ENCODE data around the gene RECK. TPM values are rescaled to one million over a fixed set of nuclear protein-coding genes. Genes with fewer than 3 reads are reported as not detected.

Gene RECK
- total RNA-seq, 1 experiment from 2014 or later, result 10.3 TPM

GRCh38 chr9:36049408-36049807 lies 12.7 kb downstream of the RECK start:
- Histone ChIP-seq H3K4me1 (ENCODE audit: insufficient read depth, low read length) (peaks cover 9% of the 10 kb centered on the region), H3K23me2 (ENCODE audit: insufficient read length, low read depth, low read length, poor library complexity, severe bottlenecking) (no peaks in the 10 kb centered on the region), H3K4me2 (ENCODE audit: insufficient read depth, insufficient read length, low read length) (no peak overlapping the region), H2BK5ac (ENCODE audit: insufficient read length, low read length) (no peak overlapping the region), H3K27me3 (ENCODE audit: insufficient read depth, low read length) (no peaks in the 10 kb centered on the region), H3K4ac (ENCODE audit: low read depth, low read length) (no peak overlapping the region), H3K9me3 (ENCODE audit: control insufficient read depth, low read depth, low read length) (no peaks in the 10 kb centered on the region), H3K79me2 (ENCODE audit: insufficient read depth, low read length) (peaks cover 2% of the 10 kb centered on the region; the same call in 1 of the 2 replicates), H2BK20ac (ENCODE audit: low read depth, low read length, poor library complexity, severe bottlenecking) (no peak overlapping the region), H4K91ac (ENCODE audit: insufficient read length, low read depth, low read length) (no peak overlapping the region), H2BK15ac (ENCODE audit: low read depth, low read length) (no peak overlapping the region), H3K23ac (ENCODE audit: insufficient read length, low read depth, low read length) (no peak overlapping the region), H3T11ph (ENCODE audit: low read length) (no peak overlapping the region), H3K9ac (ENCODE audit: extremely low read depth, insufficient read length, low read length) (no peak overlapping the region), H2AFZ (ENCODE audit: low read length) (no peak overlapping the region), H3K18ac (ENCODE audit: insufficient read length, low read depth, low read length) (no peak overlapping the region), H3K56ac (ENCODE audit: insufficient read length, low read depth, low read length) (no peak overlapping the region), H4K5ac (ENCODE audit: insufficient read length, low read depth, low read length) (no peak overlapping the region), H2BK12ac (ENCODE audit: insufficient read length, low read depth, low read length) (no peak overlapping the region), H3K27ac (ENCODE audit: insufficient read length, low read depth, low read length) (no peak overlapping the region), H4K20me1 (ENCODE audit: control insufficient read depth, insufficient read depth, insufficient read length) (no peaks in the 10 kb centered on the region), H2BK120ac (ENCODE audit: low read depth, low read length, poor library complexity, severe bottlenecking) (no peak overlapping the region), H3K79me1 (ENCODE audit: insufficient read depth, low read depth, low read length, poor library complexity, severe bottlenecking) (peaks cover 2% of the 10 kb centered on the region), H2AK5ac (ENCODE audit: insufficient read length, low read length) (no peak overlapping the region), H4K8ac (replicated peaks; ENCODE audit: insufficient read length, low read depth, low read length) (no peak overlapping the region), H3K14ac (ENCODE audit: insufficient read depth, low read length) (no peak overlapping the region)
- Mint-ChIP-seq H3K36me3 (ENCODE audit: insufficient read depth in 1 of 3, low read depth in 3 of 3) (peaks cover 0 to 3% (median 0%) of the 10 kb centered on the region in 3 experiments; a peak in 2 of 7 replicates), H3K4me3 (no peak overlapping the region), H3K27ac (no peak overlapping the region), H3K9me3 (no peaks in the 10 kb centered on the region), H3K4me1 (peaks cover 11 to 17% of the 10 kb centered on the region in 2 experiments), H3K27me3 (ENCODE audit: low read depth) (no peaks in the 10 kb centered on the region)
- no CpG with 5 or more reads among the region's 4 CpGs for WGBS (ENCODE audit: extremely low coverage, insufficient read length, low lambda C conversion rate)
- no peak for TF ChIP-seq CTCF (conservative IDR thresholded peaks at IDR 0.05)
- DNase-seq, result no peak

Measured in H9 (cell line).